Right ventricle myocardium inferior (tissue), 1 donor: ENCODE data around the gene NPTXR. TPM values are rescaled to one million over a fixed set of nuclear protein-coding genes. Genes with fewer than 3 reads are reported as not detected.

Experiments used
- ATAC-seq: fragments of 200-7000 bp; cut with Tn5 transposase; one replicate; pipeline ENCODE4 v1.9.1; 2020; ENCODE audit warnings: mild to moderate bottlenecking, moderate library complexity
- DNase-seq: peaks from one replicate; pipeline ENCODE4 v3.0.0; 2021; ENCODE audit errors: missing footprints
- intact Hi-C: fragments of 100-400 bp; cut with DNase I; formaldehyde crosslinking; loops from one replicate; pipeline ENCODE4 v1.11.0; 2022
- long read RNA-seq: library from polyadenylated mRNA; unstranded; transcript quantifications from one replicate; pipeline ENCODE4 v2.0.0, GENCODE V29; 2021
- total RNA-seq: library from RNA; stranded (reverse); fragmentation: NEBNext Ultra II Directional; extraction: Animal tissue kit (Norgen Biotek cat#: 25700); gene quantifications from one replicate; pipeline ENCODE4 v1.2.1, GENCODE V29; 2021
- donor health status: DM: no; HTN: yes; CAD: no; lungs with severe emphysema.

Gene NPTXR
- total RNA-seq: 19.7 TPM
- long read RNA-seq, full-length matches to known transcripts: 3 of 21 reads
- long read RNA-seq, partial matches to known transcripts: 1 of 21 reads
- long read RNA-seq, other reads (novel, unspliced or antisense): 17 of 21 reads

DNA sequence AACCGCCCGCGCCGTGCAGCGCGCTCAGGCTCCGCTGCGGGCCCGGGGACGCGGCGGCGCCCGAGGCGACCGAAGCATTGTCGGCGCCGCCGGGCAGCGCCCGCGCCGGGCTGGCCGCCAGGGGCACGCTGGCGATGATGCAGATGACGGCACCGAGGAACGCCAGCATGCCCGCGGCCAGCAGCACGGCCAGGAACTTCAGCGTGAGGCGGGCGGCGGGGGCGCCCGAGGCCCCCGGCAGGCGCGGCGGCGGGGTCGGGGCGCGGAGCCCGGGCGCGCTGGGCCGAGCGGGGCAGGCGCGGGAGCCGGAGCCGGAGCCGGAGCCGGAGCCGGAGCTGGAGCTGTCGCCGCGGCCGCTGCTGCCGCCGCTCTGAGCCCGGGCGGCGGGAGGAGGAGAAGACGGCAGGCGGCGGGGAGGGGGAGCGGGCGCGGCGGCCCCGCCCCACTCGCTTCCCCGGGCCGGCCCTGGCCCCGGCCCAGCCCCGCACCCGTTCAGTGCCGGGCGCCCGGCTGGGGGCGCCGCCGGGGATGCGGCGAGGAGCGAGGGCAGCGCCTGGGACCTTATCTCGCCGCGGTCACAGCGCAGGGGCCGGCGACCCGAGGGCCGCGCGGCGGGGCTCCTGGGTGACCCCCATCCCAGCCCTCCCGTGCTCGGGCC is at the start of gene NPTXR:
TSS of gene NPTXR (minus strand) at position 372 of the 658 bp plus-strand sequence.
- ATAC-seq (peak; percentile 78), DNase-seq (peak; percentile 72)
- intact Hi-C loops: loop anchor here (2.0 kb wide), 1 partner anchor 75 kb away; no protein-coding TSS in a partner anchor

DNA sequence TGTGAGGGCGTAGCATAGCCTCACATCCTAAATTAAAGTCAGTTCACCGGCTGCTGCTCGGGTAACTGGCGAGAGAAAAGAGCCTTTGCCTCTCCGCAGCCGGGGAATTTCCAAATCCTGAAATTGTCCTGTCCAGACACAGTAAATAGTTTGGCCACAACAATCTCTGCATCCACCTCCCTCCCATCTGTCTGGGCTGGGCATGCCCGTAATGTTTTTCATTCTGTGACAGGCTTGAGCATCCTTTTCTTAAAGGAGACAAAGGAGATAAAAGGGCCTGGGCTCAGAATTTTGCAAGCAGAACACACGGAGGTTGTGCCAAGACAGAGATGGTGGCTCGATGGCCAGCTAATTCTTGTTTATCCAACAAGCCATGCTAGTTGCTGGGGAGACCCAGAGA is 47.4 kb upstream of the NPTXR start:
- DNase-seq (no peak), ATAC-seq (no peak)
- intact Hi-C loops: no loop called here

DNA sequence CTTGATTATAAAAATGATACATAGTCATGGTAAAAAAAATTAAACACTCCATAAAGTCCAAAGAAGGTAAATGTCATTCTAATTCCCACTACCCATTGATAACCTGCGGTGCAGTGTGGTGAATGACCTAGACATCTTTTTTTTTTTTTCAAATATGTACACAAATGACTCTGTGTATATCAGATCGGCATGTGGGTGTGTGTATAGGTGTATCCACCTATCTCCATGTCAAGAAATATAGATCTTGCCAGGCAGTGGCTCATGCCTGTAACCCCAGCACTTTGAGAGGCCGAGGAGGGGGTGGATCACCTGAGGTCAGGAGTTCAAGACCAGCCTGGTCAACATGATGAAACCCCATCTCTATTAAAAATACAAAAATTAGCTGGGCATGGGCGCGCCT is 46.5 kb upstream of the NPTXR start:
- DNase-seq: no peak
- ATAC-seq: no peak
- intact Hi-C loops: no loop called here

DNA sequence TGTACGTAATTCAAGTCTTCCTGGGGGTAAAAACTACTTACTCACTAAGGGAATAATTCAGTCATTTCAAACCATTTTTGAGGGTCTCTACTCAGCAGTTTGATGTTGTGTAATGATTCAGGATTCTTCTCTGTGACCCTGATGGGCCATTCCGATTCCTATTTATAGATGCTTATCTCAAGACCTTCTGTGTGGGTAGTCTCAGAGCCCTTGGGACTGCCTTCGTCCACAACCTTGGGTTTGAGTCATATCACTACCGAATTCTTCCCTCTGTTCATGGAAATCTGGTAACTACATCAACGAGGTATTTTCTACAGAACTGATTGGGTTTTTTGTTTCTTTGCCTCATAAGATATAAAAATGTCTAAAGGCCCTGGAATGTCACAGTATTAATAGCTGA is 42.5 kb upstream of the NPTXR start:
- ATAC-seq (no peak), DNase-seq (no peak)
- intact Hi-C loops: no loop called here

DNA sequence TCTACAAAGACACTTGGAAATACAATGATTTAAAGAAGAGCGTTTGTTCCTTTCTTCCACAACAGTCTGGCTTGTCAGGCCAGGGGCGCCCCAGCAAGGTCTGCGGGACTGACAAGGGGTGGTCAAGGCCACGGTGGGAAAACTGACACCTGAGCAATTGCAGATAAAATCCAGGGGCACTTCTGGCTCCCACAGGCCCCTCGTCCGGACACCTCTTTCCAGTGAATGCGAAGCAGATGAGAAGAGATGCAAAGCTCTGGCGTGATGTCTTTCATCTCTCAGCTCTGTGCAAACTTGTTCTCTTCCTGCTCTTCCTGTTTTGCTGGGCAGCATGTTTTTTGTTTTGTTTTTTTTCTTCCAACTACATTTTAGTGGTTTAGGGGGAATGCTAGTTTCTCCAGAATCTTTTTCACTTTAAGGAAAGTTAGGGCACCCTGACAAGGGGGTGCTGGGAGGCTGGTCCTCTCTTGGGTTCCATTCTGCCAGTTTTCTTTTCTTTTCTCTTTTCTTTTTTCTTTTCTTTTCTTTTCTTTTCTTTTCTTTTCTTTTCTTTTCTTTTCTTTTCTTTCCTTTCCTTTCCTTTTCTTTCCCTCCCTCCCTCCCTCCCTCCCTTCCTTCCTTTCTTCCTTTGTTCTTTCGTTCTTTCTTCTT is 39.3 kb upstream of the NPTXR start:
- DNase-seq: peak; percentile 43
- no peak for ATAC-seq
- intact Hi-C loops: no loop called here

DNA sequence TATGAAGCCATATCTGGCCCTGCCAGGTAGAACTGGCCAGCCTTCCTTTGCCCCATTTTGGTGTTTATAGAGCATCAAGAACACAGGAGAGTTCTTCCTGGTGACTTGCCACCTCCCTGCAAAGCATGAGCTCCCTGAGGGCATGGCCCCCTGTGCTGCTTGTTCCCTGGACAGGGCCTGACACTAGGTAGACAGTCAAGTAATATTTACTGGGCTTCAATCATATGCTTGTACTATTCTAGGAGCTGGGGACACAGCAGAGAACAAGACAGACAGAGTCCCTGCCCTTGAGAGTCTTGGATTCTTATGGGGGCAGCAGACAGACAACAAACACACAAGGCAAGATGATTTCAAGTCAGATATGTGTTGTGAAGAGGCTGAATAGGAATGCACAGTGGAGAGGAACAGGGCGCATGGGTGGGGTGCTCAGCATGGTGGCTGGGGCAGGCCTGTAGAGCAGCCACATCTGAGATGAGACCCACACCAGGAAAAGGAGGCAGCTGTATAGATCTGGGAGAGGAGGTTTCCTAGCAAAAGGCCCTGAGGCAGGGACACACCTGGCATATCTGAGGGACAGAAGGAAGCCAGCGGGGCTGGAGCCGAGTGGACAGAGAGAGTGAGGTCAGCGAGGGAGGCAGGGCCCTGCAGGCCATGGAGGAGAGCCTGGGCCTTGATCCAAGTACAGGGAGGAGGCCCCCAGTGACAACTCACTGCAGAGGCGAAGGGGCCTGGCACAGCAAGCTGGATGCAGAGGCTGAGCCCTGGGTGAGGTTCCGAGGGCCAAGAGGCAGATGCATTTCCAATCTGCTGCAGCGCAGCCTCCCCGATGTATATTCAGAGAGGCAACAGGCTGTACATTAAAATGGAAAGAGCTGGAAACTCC is 38.4 kb upstream of the NPTXR start:
- intact Hi-C loops: no loop called here
- peak; percentile 64 for DNase-seq
- ATAC-seq: peak; percentile 61

DNA sequence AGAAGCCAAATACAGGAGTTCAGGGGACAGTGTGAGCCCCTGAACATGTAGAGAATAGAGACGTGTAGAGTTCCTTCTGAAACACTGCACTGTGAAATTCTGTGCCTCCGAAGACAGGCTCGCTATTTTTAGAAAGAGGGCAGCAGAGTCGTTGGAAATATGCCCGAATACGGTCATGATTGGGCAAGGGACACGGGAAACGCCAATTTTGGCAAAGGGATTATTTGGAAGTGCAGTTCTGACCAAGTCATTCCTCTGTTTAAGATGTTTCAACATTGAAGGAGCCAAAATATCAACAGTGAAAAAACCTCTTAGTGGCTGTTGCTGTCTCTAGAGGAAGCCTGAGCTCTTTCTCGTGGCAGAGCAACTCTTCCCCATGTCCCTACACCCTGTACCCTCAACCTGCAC is 37.6 kb upstream of the NPTXR start:
- DNase-seq (no peak), ATAC-seq (peak; percentile 60)
- intact Hi-C loops: no loop called here

DNA sequence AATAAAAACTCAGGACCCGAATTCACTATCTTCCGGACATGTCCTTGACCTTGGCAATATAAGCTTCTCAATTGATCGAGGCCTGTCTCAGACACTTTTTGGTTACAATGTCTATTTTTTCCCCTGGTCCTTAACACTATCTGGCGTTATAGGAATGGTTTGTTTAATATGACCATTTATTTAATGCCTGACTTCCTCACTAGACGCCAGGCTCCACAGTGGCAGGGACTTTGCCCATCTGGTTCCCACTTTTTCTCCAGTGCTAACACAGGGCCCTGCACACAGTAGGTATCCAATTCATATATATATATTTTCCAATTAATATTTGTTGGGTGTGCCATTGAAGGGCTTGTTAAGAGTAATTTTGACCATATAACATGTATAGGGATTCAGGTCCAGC is 36.1 kb upstream of the NPTXR start:
- ATAC-seq: no peak
- no peak for DNase-seq
- intact Hi-C loops: no loop called here

DNA sequence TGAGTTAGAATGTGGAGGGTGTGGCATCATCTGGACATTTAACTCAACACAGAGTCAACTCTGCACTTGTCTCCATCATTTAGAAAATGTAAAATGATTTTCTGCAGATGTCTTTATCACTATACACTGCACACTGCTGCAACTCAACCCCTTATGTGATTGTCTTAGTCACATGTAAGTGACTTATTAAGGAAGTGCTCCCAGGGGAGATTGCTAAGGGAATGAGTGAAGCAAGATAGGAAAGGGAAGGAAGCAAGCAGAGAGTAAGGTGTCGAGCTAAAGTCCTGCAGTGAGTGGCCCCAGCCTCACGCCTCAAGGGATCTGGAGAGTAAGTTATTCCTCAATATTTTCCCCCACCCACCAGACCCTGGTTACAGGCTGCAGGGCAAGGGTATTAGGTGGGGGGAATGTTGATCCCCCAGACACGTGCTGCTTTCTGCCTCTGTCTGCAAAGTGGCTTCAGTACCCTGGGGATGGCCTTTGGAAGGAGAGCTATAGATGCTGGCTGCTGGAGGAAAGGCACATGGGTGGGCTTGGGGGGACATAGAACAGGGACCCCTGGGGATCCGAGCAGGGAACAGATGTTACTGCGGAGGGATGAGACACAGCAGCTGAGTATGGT is 35.4 kb upstream of the NPTXR start:
- intact Hi-C loops: no loop called here
- DNase-seq: peak; percentile 50
- ATAC-seq: no peak

DNA sequence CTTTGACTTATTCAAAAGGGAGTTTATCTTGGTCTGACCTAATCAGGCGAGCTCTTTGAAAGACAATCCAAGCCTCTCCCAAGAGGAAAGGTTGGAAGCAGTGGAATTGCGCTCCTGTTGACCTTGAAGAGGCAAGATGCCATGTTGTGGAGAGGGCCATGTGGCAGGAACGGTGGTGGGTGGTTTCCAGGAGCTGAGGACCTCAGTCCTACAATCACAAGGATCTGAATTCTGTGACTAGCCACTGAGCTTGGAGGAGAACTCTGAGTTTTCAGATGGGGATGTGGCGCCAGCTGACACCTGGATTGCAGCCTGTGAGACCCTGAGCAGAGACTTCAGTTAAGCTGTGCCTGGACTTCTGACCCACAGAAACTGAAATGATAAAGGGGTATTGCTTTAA is 34.2 kb upstream of the NPTXR start:
- intact Hi-C loops: no loop called here

DNA sequence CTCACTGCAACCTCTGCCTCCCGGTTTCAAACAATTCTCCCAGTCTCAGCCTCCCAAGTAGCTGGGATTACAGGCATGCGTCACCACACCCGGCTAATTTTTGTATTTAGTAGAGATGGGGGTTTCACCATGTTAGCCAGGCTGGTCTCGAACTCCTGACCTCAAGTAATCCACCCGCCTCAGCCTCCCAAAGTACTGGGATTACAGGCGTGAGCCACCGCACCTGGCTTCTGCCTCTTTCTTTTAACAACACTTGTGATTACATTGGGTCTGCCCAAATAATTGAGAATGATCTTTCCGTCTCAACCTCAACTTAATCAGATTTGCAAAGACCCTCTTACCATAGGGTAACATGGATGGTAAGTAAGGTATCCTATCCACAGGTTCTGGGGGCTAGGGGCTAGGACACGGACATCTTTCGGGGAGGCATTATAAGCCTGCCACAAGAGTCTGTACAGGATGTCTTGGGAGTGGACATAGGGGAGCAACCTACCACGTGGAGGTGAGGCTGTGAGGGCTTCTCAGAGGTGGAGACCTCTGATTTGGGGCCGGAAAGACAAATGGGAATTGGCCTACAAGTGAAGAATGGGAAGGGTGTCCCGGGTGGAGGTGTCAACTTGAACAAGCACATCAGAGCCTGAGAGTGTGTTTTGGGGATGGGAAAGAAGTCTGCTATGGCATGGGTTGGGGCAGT is 30.8 kb upstream of the NPTXR start:
- DNase-seq (peak; percentile 21), ATAC-seq (no peak)
- intact Hi-C loops: loop anchor here (5.0 kb wide), 1 partner anchor 443 kb away; the partner anchor contains the start of gene RPL3

More for the DNA sequence above, 34.2 kb upstream of the NPTXR start:
- ATAC-seq (no peak), DNase-seq (no peak)

DNA sequence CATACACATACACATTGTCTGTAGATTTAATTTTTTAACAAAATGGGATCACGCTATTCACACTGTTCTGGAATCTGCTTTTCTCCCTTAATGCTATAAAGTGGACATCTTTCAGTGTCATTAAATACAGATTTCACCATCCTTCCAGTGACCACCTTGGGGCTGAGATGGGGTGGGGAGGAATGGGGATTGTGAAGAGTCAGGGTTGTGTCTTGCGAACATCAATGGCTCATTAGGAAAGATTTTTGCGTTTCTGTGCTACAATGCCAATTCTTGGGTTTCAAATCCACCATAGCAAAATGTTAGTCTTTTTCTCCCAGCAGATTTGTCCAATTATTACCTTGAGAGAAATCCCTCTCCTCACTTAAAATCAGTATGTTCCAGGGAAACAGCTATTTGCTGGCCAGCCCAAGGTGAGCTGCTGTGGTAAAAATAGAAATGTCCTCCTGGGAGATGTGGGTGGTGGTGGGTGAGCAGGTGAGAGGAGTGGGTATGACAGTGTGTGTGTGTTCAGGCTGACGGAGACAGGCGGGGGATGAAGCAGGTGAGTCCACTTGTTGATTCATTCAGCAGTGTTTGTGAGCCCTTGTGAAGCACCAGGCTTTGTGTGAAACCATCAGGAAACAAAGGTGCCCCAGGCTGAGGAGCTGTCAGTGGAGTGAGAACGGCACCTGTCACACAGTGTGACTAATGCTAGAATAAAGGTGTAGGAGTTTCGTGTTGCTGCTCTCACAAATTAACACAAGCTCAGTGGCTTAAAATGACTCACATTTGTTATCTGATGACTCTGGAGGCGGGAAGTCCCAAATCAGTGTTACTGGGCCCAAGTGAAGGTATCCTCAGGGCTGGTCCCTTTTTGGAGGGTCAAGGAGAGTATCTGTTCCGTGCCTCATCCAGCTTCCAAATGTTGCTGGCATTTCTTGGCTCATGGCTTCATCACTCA is 29.9 kb upstream of the NPTXR start:
- DNase-seq (peak; percentile 30), ATAC-seq (no peak)
- intact Hi-C loops: loop anchor here (5.0 kb wide), 1 partner anchor 444 kb away; the partner anchor contains the start of gene RPL3

DNA sequence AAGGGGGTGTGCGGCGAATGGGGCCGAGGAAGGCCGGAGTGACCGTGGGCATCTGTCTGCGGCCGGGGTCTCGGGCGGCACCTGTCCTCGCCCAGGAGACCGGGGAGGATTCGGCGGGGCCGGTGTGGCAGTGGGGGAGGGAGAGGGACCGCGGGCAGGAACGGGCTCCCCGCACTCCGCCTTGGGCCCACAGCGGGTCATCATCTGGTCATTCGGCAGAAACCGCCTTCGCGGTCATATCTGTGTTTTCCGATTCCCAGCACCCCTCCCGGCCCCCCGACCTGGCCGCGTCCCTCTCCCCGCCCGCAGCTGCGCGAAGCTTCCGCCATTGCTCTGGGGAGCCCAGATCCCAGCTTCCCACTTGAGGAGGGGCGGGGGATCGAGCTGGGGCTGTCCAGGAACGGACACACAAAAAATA is 29.0 kb upstream of the NPTXR start:
- ATAC-seq (peak; percentile 77), DNase-seq (peak; percentile 80)
- intact Hi-C loops: loop anchor here (5.0 kb wide), 1 partner anchor 444 kb away; the partner anchor contains the start of gene RPL3

DNA sequence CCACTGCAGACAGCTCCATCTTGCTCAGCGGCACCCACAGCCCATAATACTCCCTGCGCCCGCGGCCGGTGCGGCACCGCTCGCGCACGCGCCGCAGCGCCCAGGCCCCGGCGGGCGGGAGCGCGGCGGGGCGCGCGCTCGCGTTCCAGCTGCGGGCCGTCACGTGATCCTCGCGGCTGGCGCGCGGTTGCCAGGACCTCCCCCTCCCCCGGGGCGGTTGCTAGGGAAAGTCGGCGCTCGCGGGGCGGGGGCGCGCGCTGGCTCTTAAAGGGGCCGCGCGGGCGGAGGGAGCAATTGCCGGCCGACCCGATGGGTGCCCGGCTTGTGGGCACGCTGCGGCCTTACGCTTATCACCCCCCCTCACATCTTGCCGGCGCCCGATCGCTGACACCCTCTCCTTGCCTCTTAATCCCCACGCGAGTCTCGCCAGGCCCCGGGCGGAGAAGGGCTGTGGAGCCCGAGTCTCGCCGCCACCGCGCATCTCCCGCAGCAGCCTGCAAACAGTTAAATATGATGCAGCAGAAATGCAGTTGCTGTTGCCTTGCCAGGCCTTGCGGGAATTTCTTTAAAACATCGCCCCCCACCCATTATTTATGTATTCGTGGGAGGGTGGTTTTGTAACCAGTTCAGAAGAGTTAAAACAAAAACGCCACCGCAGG is 28.5 kb upstream of the NPTXR start, which contains the start of gene CBX6:
TSS of gene CBX6 (minus strand) at position 45 of the 659 bp plus-strand sequence. CDS start at position 19, 26 bp downstream.
- DNase-seq (peak; percentile 98), ATAC-seq (peak; percentile 90)
- intact Hi-C loops: loop anchor here (5.0 kb wide), 1 partner anchor 445 kb away; the partner anchor contains the start of gene RPL3

DNA sequence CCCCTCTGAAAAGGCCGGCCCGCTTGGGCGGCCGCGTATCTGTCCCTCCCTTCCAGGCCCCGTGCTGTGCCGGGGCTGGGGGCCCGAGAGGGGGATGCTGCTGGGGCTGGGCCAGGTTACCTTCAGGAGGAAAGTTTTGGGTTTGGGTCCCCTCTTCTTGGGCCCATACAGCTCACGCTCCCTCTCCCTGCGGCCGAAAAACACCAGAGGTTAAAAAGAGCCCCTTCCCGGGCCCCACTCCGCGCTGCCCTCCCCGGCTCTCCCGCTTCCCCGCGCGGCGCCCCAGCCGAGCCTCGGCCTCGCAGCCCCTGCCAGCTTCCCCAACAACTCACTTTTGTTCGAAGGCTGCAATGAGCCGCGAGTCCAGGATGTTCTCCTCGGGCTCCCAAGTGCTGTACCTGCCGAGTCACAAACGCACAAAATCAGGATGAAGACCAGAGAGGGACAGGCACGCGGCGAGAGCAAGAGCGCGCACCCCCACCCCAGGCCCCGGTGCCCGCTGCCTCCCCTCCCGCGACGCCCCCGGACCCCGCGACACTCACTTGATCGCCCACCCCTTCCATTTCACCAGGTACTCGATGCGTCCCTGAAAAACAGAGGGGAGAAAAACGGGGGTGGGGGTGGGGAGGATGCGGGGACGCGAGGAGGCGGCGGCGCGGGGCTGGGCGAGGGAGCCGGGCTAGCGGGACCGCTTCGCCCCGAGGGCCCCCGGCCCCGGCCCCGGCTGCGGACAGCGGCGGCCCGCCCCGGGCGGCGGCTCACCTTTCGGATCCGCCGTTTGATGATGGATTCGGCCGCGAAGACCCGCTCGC is 27.7 kb upstream of the NPTXR start:
- ATAC-seq (no peak), DNase-seq (peak; percentile 73)
- intact Hi-C loops: loop anchor here (2.0 to 5.0 kb wide), 2 partner anchors 251 to 446 kb away; partner anchors contain the start of gene RPL3
